HEK293T (cell line): ENCODE measurements around the gene SPCS1.

Source experiments
- BHLHE40 ChIP-seq: fragments of 450-650 bp; IDR thresholded peaks from 2 replicates; pipeline ENCODE4 v1.6.1; 2016; ENCODE audit warnings: mild to moderate bottlenecking, moderate library complexity, borderline replicate concordance
- CTBP1 ChIP-seq: fragments of 450-650 bp; IDR thresholded peaks from 2 replicates; pipeline ENCODE4 v1.6.1; 2016; ENCODE audit warnings: borderline replicate concordance
- ELF4 ChIP-seq: fragments of 450-650 bp; IDR thresholded peaks from 2 replicates; pipeline ENCODE4 v1.6.1; 2017; ENCODE audit warnings: antibody characterized with exemption
- FOXA1 ChIP-seq: fragments of 450-650 bp; IDR thresholded peaks from 2 replicates; pipeline ENCODE4 v1.6.1; 2016; ENCODE audit warnings: mild to moderate bottlenecking
- FOXK2 ChIP-seq: fragments of 450-650 bp; IDR thresholded peaks from 2 replicates; pipeline ENCODE4 v1.6.1; 2016; ENCODE audit warnings: mild to moderate bottlenecking
- FOXM1 ChIP-seq: fragments of 450-650 bp; IDR thresholded peaks from 2 replicates; pipeline ENCODE4 v1.6.1; 2017; ENCODE audit warnings: mild to moderate bottlenecking, borderline replicate concordance
- HDGF ChIP-seq: fragments of 450-650 bp; IDR thresholded peaks from 2 replicates; pipeline ENCODE4 v1.6.1; 2017; ENCODE audit warnings: antibody characterized with exemption, borderline replicate concordance
- NFRKB ChIP-seq: fragments of 450-650 bp; IDR thresholded peaks from 2 replicates; pipeline ENCODE4 v1.6.1; 2016; ENCODE audit warnings: mild to moderate bottlenecking, moderate library complexity
- SP1 ChIP-seq: fragments of 450-650 bp; IDR thresholded peaks from 2 replicates; pipeline ENCODE4 v1.6.1; 2017
- SUZ12 ChIP-seq: fragments of 450-650 bp; IDR thresholded peaks from 2 replicates; pipeline ENCODE4 v1.6.1; 2016; ENCODE audit warnings: mild to moderate bottlenecking
- TARDBP ChIP-seq: fragments of 450-650 bp; IDR thresholded peaks from 2 replicates; pipeline ENCODE4 v1.6.1; 2016
- TF ChIP-seq, protein P1 (sequence below): fragments of 450-650 bp; IDR thresholded peaks from 2 replicates; pipeline ENCODE4 v1.6.1; 2016

DNA sequence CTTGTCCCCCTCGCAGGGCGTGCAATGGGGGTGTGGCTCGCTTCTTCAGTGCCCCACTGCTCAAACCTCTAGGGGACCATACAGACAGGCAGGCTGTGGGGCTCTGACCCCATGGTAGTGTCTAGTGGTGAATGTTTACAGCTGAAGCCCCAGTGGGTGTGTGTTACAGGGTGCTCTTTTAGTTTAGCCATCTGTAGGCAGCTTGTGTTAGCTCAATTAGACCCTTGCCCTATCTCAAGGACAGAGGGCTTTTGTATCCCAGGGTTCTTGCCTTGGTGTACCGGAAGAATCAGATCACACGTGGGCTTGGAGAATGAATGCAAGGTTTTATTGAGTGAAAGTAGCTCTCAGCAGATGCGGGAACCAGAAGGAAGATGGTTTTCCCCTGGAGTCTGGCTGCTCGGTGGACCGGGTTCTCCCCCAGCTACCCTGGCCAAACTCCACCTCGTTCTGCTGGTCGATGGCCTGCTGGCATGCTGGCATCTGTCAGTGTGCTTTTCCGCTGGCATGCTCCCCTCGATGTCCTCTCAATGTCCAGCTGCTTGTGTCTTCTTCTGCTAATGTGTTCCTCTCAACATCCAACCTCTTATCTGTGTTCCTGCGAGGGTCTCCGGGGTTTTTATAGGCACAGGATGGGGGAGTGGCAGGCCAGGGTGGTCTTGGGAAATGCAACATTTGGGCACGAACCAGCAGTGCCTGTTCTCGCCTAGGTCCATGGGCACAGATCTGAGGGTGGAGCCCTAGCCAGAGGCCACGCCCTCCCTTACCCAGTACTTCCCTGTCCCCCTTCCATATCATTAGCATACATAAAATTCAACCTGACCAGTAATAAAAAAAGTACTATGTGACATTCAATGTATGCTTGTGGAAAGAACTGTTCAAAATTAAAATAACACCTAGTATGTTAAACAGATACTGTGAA, 6.6 kb downstream of the SPCS1 start:
- TF ChIP-seq, protein P1, sequence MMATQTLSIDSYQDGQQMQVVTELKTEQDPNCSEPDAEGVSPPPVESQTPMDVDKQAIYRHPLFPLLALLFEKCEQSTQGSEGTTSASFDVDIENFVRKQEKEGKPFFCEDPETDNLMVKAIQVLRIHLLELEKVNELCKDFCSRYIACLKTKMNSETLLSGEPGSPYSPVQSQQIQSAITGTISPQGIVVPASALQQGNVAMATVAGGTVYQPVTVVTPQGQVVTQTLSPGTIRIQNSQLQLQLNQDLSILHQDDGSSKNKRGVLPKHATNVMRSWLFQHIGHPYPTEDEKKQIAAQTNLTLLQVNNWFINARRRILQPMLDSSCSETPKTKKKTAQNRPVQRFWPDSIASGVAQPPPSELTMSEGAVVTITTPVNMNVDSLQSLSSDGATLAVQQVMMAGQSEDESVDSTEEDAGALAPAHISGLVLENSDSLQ = no peak
- no peak for TF ChIP-seq FOXA1
- no peak for TF ChIP-seq SP1
- no peak for TF ChIP-seq TARDBP
- TF ChIP-seq BHLHE40 = no peak
- TF ChIP-seq FOXK2 = no peak
- TF ChIP-seq FOXM1 = no peak
- no peak for TF ChIP-seq SUZ12
- no peak for TF ChIP-seq HDGF
- no peak for TF ChIP-seq CTBP1
- no peak for TF ChIP-seq NFRKB
- no peak for TF ChIP-seq ELF4
